H1 (cell line): Measurements from ENCODE around the gene RAPGEF1. TPM values are rescaled to one million over a fixed set of nuclear protein-coding genes. Genes with fewer than 3 reads are reported as not detected.

Experiments used
- CTCF ChIA-PET: fragments of 300-600 bp; sonication (Branson Sonifier 250); formaldehyde crosslinking; loops from one replicate; lab custom pipeline; 2021; ENCODE audit not compliant: partially characterized antibody; lab: Charles Lee
- POLR2A ChIA-PET: fragments of 300-600 bp; sonication (Branson Sonifier 250); formaldehyde crosslinking; loops from one replicate; lab custom pipeline; 2021; ENCODE audit warnings: inconsistent platforms; ENCODE audit not compliant: partially characterized antibody; lab: Charles Lee
- DNase-seq, 2 experiments: peaks; one replicate each; pipeline versions ENCODE4 v3.0.0 to v3.0.0-alpha.2; 2010 to 2022; ENCODE audit warnings: low spot score in 2 of 2, low read depth in 1 of 2, mixed read lengths in 1 of 2
- FAIRE-seq: peaks from 2 replicates; lab custom pipeline; 2011; peaks lifted over from hg19 to GRCh38; lab: Jason Lieb, UNC
- H2AFZ ChIP-seq: 2 replicates; pipeline ENCODE4 v1.8.1; 2012; ENCODE audit warnings: low read length, inconsistent platforms
- H2AK5ac ChIP-seq: 2 replicates; pipeline ENCODE4 v1.6.1; 2013; ENCODE audit warnings: low read depth, low read length
- H2BK120ac ChIP-seq: replicated peaks from 2 replicates; pipeline ENCODE3; 2013; ENCODE audit warnings: low read depth, low read length, inconsistent platforms
- H2BK12ac ChIP-seq: 2 replicates; pipeline ENCODE4 v1.6.1; 2013; ENCODE audit warnings: low read depth, low read length
- H2BK15ac ChIP-seq: 2 replicates; pipeline ENCODE4 v1.6.1; 2013; ENCODE audit warnings: low read length
- H2BK20ac ChIP-seq: 2 replicates; pipeline ENCODE4 v1.6.1; 2013; ENCODE audit warnings: low read length
- H2BK5ac ChIP-seq: 2 replicates; pipeline ENCODE4 v1.6.1; 2013; ENCODE audit warnings: low read depth, low read length
- H3K14ac ChIP-seq: 2 replicates; pipeline ENCODE4 v1.6.1; 2013; ENCODE audit warnings: inconsistent platforms; ENCODE audit not compliant: insufficient read length
- H3K18ac ChIP-seq: 2 replicates; pipeline ENCODE4 v1.6.1; 2013; ENCODE audit warnings: low read length; ENCODE audit errors: extremely low read depth
- H3K23ac ChIP-seq: 2 replicates; pipeline ENCODE4 v1.6.1; 2013; ENCODE audit warnings: inconsistent platforms; ENCODE audit not compliant: insufficient read length
- H3K23me2 ChIP-seq: 2 replicates; pipeline ENCODE4 v1.6.1; 2013; ENCODE audit warnings: low read depth, low read length
- H3K27ac ChIP-seq: 2 replicates; pipeline ENCODE4 v1.6.1; 2011; ENCODE audit warnings: low read depth, low read length, inconsistent platforms
- H3K27me3 ChIP-seq, 4 experiments: replicated peaks in 1 of 4; 1 replicate in 1 of 4; 2 replicates in 3 of 4; pipeline versions ENCODE4 v1.6.1 to v1.8.1; 2011 to 2013; ENCODE audit warnings: low read length in 3 of 4, mild to moderate bottlenecking in 3 of 4, inconsistent platforms in 2 of 4, mixed read lengths in 2 of 4, moderate library complexity in 1 of 4; ENCODE audit not compliant: control insufficient read depth in 3 of 4, insufficient read depth in 3 of 4; ENCODE audit errors: extremely low read depth in 1 of 4
- H3K36me3 ChIP-seq, 4 experiments: 2 replicates each; pipeline versions ENCODE4 v1.6.1 to v1.8.1; 2011 to 2013; ENCODE audit warnings: mild to moderate bottlenecking in 4 of 4, low read length in 3 of 4, moderate library complexity in 2 of 4, control low read depth in 1 of 4, inconsistent platforms in 1 of 4; ENCODE audit not compliant: insufficient read depth in 4 of 4, control insufficient read depth in 2 of 4
- H3K4ac ChIP-seq: replicated peaks from 2 replicates; pipeline ENCODE3; 2013; ENCODE audit warnings: low read length, low read depth, mixed read lengths, inconsistent platforms; ENCODE audit not compliant: insufficient read length
- H3K4me1 ChIP-seq, 4 experiments: replicated peaks in 1 of 4; 1 replicate in 1 of 4; 2 replicates in 3 of 4; pipeline versions ENCODE4 v1.6.1 to v1.8.1; 2011 to 2013; ENCODE audit warnings: low read length in 3 of 4, inconsistent platforms in 2 of 4, mixed read lengths in 1 of 4; ENCODE audit not compliant: insufficient read depth in 4 of 4, control insufficient read depth in 3 of 4
- H3K4me2 ChIP-seq, 2 experiments: 2 replicates each; pipeline versions ENCODE4 v1.6.1 to v1.8.1; 2011 to 2013; ENCODE audit warnings: low read depth in 2 of 2, low read length in 2 of 2, control low read depth in 1 of 2, inconsistent platforms in 1 of 2, mild to moderate bottlenecking in 1 of 2; ENCODE audit not compliant: insufficient read depth in 1 of 2
- H3K4me3 ChIP-seq, 4 experiments: fragments of 200-600, 300-600 bp in 1 of 4; sonication (generic), shearing (Covaris generic), sonication (Bioruptor Twin) in 1 of 4; 2 replicates each; pipeline versions ENCODE4 v1.5.1 to v1.8.1; 2011 to 2016; ENCODE audit warnings: low read length in 4 of 4, low read depth in 3 of 4, control low read depth in 2 of 4, inconsistent platforms in 2 of 4, mild to moderate bottlenecking in 2 of 4, mixed read lengths in 1 of 4, moderate library complexity in 1 of 4; ENCODE audit not compliant: insufficient read depth in 2 of 4; ENCODE audit errors: extremely low read depth in 1 of 4
- H3K56ac ChIP-seq: replicated peaks from 2 replicates; pipeline ENCODE3; 2013; ENCODE audit warnings: low read depth, mild to moderate bottlenecking, mixed read lengths, low read length, inconsistent platforms; ENCODE audit not compliant: insufficient read length
- H3K79me1 ChIP-seq: 2 replicates; pipeline ENCODE4 v1.6.1; 2013; ENCODE audit warnings: low read depth, low read length, control low read depth
- H3K79me2 ChIP-seq, 2 experiments: 2 replicates each; pipeline versions ENCODE4 v1.6.1 to v1.8.1; 2012 to 2013; ENCODE audit warnings: low read length in 2 of 2, mild to moderate bottlenecking in 2 of 2, inconsistent platforms in 1 of 2; ENCODE audit not compliant: insufficient read depth in 2 of 2, control insufficient read depth in 1 of 2
- H3K9ac ChIP-seq, 4 experiments: replicated peaks in 1 of 4; 1 replicate in 1 of 4; 2 replicates in 3 of 4; pipeline versions ENCODE4 v1.6.1 to v1.8.1; 2011 to 2013; ENCODE audit warnings: low read depth in 3 of 4, low read length in 3 of 4, control low read depth in 2 of 4, mild to moderate bottlenecking in 2 of 4, moderate library complexity in 2 of 4, inconsistent platforms in 1 of 4; ENCODE audit errors: extremely low read depth in 1 of 4
- H3K9me3 ChIP-seq, 2 experiments: 2 replicates each; pipeline versions ENCODE4 v1.6.1 to v1.8.1; 2012 to 2013; ENCODE audit warnings: mild to moderate bottlenecking in 2 of 2, moderate library complexity in 2 of 2, control low read depth in 1 of 2, inconsistent platforms in 1 of 2, low read depth in 1 of 2, low read length in 1 of 2, mixed read lengths in 1 of 2; ENCODE audit not compliant: insufficient read depth in 2 of 2
- H4K20me1 ChIP-seq, 2 experiments: replicated peaks in 1 of 2; 2 replicates each; pipeline versions ENCODE3 to v1.8.1; 2011 to 2013; ENCODE audit warnings: inconsistent platforms in 2 of 2, low read length in 2 of 2, mild to moderate bottlenecking in 1 of 2; ENCODE audit not compliant: insufficient read depth in 2 of 2, control insufficient read depth in 1 of 2
- H4K5ac ChIP-seq: 2 replicates; pipeline ENCODE4 v1.6.1; 2013; ENCODE audit warnings: low read length, low read depth, mixed read lengths, inconsistent platforms; ENCODE audit not compliant: insufficient read length
- H4K8ac ChIP-seq: 2 replicates; pipeline ENCODE4 v1.8.0; 2013; ENCODE audit warnings: mild to moderate bottlenecking, moderate library complexity, low read length, inconsistent platforms; ENCODE audit not compliant: insufficient read depth; ENCODE audit errors: extremely low read depth
- H4K91ac ChIP-seq: replicated peaks from 2 replicates; pipeline ENCODE3; 2013; ENCODE audit warnings: low read length, mixed read lengths, inconsistent platforms; ENCODE audit not compliant: insufficient read length
- BACH1 ChIP-seq: IDR thresholded peaks from 2 replicates; pipeline ENCODE4 v1.6.1; 2012; ENCODE audit warnings: low read length, improper control_type of control experiment
- CTBP2 ChIP-seq: IDR thresholded peaks from 2 replicates; pipeline ENCODE4 v1.7.0; 2011; ENCODE audit warnings: borderline replicate concordance, mild to moderate bottlenecking, moderate library complexity, mixed read lengths, low read length; ENCODE audit not compliant: insufficient read depth, insufficient read length
- FOSL1 ChIP-seq: IDR thresholded peaks from 2 replicates; pipeline ENCODE4 v1.6.1; 2011; ENCODE audit warnings: mild to moderate bottlenecking, low read depth, low read length, moderate library complexity; ENCODE audit not compliant: insufficient read depth
- HDAC6 ChIP-seq: IDR thresholded peaks from one replicate; pipeline ENCODE4 v1.7.1; 2012; ENCODE audit warnings: low read depth, mild to moderate bottlenecking, inconsistent platforms, low read length, moderate library complexity
- RBBP5 ChIP-seq: IDR thresholded peaks from 2 replicates; pipeline ENCODE4 v1.7.1; 2012; ENCODE audit warnings: low read depth, mild to moderate bottlenecking, inconsistent platforms, low read length, moderate library complexity, borderline replicate concordance
- SUZ12 ChIP-seq: fragments of 200-600 bp; sonication (generic); IDR thresholded peaks from 2 replicates; pipeline ENCODE4 v1.6.1; 2012; ENCODE audit warnings: mild to moderate bottlenecking, inconsistent platforms, low read length, moderate library complexity, mixed read lengths
- TBP ChIP-seq: IDR thresholded peaks from 2 replicates; pipeline ENCODE4 v1.6.1; 2011; ENCODE audit warnings: low read depth, low read length, improper control_type of control experiment
- USF2 ChIP-seq: IDR thresholded peaks from 2 replicates; pipeline ENCODE4 v1.6.1; 2011; ENCODE audit warnings: low read length, improper control_type of control experiment
- ZNF274 ChIP-seq: IDR thresholded peaks from 2 replicates; pipeline ENCODE4 v1.7.0; 2012; ENCODE audit warnings: low read length, borderline replicate concordance; ENCODE audit errors: extremely low read depth
- WGBS, 2 experiments: shearing (Covaris generic) in 1 of 2; methylation state at CpG; one replicate each; pipeline versions ENCODE4 v1.1.6 to v1.1.7; 2013 to 2015; ENCODE audit warnings: low lambda C conversion rate in 2 of 2, mixed read lengths in 2 of 2, inconsistent platforms in 1 of 2, low coverage in 1 of 2, missing lambda C conversion rate in 1 of 2; ENCODE audit not compliant: insufficient replicate concordance in 2 of 2, insufficient coverage in 1 of 2, insufficient read length in 1 of 2; ENCODE audit errors: extremely low coverage in 1 of 2, missing lambda C conversion rate in 1 of 2; 5-methylcytosine and 5-hydroxymethylcytosine counted together
- polyA plus RNA-seq, 7 experiments: library from polyadenylated mRNA; depleted of rRNA in 3 of 7; stranded (reverse) in 5 of 7; unstranded in 2 of 7; fragments of >200 nt in 5 of 7; fragments of 200-250 nt in 2 of 7; gene quantifications; 1 replicate in 5 of 7; 2 replicates in 1 of 7; 4 replicates in 1 of 7; pipeline versions ENCODE4 v1.2.1 to v1.2.3, GENCODE V29; 2011 to 2013; ENCODE audit warnings: missing spikeins in 2 of 7, mixed read lengths in 2 of 7
- total RNA-seq: library from RNA; stranded (reverse); fragmentation: NEBNext Ultra II Directional; extraction: Animal tissue kit (Norgen Biotek cat#: 25700); gene quantifications from 2 replicates; pipeline ENCODE4 v1.2.1, GENCODE V29; 2021

RAPGEF1 gene
- total and polyA plus RNA-seq, 2 of the 8 experiments (the other 6 are each of a cell fraction or from before 2014, with no cell fraction given), result 29.7 to 78.9 TPM

GRCh38 chr9:131759017-131759647 is 19.3 kb upstream of the RAPGEF1 start:
- no peak overlapping the region for H4K5ac ChIP-seq
- no peak overlapping the region for H2BK20ac ChIP-seq
- H3K27me3 ChIP-seq, result no peaks in the 10 kb centered on the region
- WGBS, 2 experiments, result 93% methylated on average over 4 of the region's 4 CpGs; no CpG with 5 or more reads in 1 of the 2 experiments
- H3K27ac ChIP-seq, result no peak overlapping the region
- H3K9ac ChIP-seq, result no peak overlapping the region
- H3K4ac ChIP-seq, result no peak overlapping the region
- H3K23me2 ChIP-seq, result no peaks in the 10 kb centered on the region
- H3K4me1 ChIP-seq, result peaks cover 0 to 4% (median 0%) of the 10 kb centered on the region in 4 experiments; a peak in 3 of 7 replicates
- H4K8ac ChIP-seq, result no peak overlapping the region
- H3K79me1 ChIP-seq, result no peaks in the 10 kb centered on the region
- no peak overlapping the region for H3K4me2 ChIP-seq
- DNase-seq (no peak), FAIRE-seq (no peak)
- H3K23ac ChIP-seq, result no peak overlapping the region
- CTCF ChIA-PET, result interaction anchor here (0.6 to 3.6 kb wide), 23 partner anchors 8 to 1142 kb away, joined by 3 to 14 read pairs (median 4); no protein-coding TSS in a partner anchor
- H3K14ac ChIP-seq, result no peak overlapping the region
- H3K4me3 ChIP-seq, result no peak overlapping the region
- no peak overlapping the region for H3K18ac ChIP-seq
- POLR2A ChIA-PET, result interaction anchor here (0.6 kb wide), 2 partner anchors 213 to 219 kb away, joined by 3 to 4 read pairs; no protein-coding TSS in a partner anchor
- no peaks in the 10 kb centered on the region for H3K9me3 ChIP-seq
- no peaks in the 10 kb centered on the region for H3K36me3 ChIP-seq
- no peak overlapping the region for H3K56ac ChIP-seq
- H4K91ac ChIP-seq, result no peak overlapping the region
- H2BK5ac ChIP-seq, result no peak overlapping the region
- no peak overlapping the region for H2AFZ ChIP-seq
- H4K20me1 ChIP-seq, result no peaks in the 10 kb centered on the region
- TF ChIP-seq TBP (no peak), USF2 (no peak), ZNF274 (no peak), BACH1 (no peak), FOSL1 (no peak), SUZ12 (no peak), CTBP2 (no peak), HDAC6 (no peak), RBBP5 (no peak)
- no peak overlapping the region for H2BK15ac ChIP-seq
- no peak overlapping the region; the same call in 1 of the 2 replicates for H2AK5ac ChIP-seq
- H3K79me2 ChIP-seq, result no peaks in the 10 kb centered on the region
- H2BK120ac ChIP-seq, result no peak overlapping the region
- no peak overlapping the region for H2BK12ac ChIP-seq
